ENCODE data around the gene CPM.

DNA sequence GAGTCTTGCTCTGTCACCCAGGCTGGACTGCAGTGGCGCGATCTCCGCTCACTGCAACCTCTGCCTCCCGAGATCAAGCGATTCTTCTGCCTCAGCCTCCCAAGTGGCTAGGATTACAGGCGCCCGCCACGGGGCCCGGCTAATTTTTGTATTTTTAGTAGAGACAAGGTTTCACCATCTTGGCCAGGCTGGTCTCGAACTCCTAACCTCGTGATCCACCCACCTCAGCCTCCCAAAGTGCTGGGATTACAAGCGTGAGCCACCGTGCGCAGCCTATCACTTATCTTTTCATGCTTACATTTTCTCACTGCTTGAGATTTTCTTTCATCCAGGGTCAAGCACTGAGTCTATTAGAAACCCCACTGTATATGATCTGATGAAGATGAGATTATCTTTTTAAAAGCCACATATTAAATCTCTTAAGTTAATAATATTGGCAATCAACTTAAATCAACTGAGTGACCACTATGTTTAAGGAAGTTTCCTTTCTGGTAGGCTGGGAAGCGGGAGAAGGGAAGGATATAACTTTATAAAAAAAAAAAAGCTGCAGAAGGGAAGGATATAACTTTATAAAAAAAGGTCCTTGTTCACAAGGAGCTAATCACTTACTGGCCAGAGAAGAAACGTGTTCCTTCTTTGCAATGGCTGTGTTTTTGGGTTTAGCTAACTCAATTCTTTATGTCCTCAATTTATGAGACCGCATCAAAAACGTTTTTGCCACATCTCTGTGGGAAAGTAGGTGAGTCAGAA, 126.3 kb downstream of the CPM start:
- TF ChIP-seq, protein P1, sequence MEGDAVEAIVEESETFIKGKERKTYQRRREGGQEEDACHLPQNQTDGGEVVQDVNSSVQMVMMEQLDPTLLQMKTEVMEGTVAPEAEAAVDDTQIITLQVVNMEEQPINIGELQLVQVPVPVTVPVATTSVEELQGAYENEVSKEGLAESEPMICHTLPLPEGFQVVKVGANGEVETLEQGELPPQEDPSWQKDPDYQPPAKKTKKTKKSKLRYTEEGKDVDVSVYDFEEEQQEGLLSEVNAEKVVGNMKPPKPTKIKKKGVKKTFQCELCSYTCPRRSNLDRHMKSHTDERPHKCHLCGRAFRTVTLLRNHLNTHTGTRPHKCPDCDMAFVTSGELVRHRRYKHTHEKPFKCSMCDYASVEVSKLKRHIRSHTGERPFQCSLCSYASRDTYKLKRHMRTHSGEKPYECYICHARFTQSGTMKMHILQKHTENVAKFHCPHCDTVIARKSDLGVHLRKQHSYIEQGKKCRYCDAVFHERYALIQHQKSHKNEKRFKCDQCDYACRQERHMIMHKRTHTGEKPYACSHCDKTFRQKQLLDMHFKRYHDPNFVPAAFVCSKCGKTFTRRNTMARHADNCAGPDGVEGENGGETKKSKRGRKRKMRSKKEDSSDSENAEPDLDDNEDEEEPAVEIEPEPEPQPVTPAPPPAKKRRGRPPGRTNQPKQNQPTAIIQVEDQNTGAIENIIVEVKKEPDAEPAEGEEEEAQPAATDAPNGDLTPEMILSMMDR (IDR thresholded peaks at IDR 0.05) = no peak
- TF ChIP-seq, protein P2, sequence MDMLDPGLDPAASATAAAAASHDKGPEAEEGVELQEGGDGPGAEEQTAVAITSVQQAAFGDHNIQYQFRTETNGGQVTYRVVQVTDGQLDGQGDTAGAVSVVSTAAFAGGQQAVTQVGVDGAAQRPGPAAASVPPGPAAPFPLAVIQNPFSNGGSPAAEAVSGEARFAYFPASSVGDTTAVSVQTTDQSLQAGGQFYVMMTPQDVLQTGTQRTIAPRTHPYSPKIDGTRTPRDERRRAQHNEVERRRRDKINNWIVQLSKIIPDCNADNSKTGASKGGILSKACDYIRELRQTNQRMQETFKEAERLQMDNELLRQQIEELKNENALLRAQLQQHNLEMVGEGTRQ (IDR thresholded peaks at IDR 0.05) = no peak
- no peak for TF ChIP-seq POLR2A (IDR thresholded peaks at IDR 0.05; ENCODE audit: low read length)
- no peak for TF ChIP-seq SMC3 (IDR thresholded peaks at IDR 0.05)
- TF ChIP-seq, protein P3, sequence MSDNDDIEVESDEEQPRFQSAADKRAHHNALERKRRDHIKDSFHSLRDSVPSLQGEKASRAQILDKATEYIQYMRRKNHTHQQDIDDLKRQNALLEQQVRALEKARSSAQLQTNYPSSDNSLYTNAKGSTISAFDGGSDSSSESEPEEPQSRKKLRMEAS (IDR thresholded peaks at IDR 0.05) = no peak
- TF ChIP-seq, protein P4, sequence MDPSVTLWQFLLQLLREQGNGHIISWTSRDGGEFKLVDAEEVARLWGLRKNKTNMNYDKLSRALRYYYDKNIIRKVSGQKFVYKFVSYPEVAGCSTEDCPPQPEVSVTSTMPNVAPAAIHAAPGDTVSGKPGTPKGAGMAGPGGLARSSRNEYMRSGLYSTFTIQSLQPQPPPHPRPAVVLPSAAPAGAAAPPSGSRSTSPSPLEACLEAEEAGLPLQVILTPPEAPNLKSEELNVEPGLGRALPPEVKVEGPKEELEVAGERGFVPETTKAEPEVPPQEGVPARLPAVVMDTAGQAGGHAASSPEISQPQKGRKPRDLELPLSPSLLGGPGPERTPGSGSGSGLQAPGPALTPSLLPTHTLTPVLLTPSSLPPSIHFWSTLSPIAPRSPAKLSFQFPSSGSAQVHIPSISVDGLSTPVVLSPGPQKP (IDR thresholded peaks at IDR 0.05; ENCODE audit: low read depth, low read length) = no peak
- no peak for TF ChIP-seq POLR2AphosphoS2 (conservative IDR thresholded peaks at IDR 0.05; ENCODE audit: low read length)
- no peak for TF ChIP-seq CBX2 (IDR thresholded peaks at IDR 0.05; ENCODE audit: borderline replicate concordance, low read depth)
- TF ChIP-seq TP53 (CRISPR knock-in tag; IDR thresholded peaks at IDR 0.05) = no peak
- no peak for TF ChIP-seq JUN (IDR thresholded peaks at IDR 0.05)
- no peak for TF ChIP-seq FOSB (CRISPR knock-in tag; IDR thresholded peaks at IDR 0.05)
- no peak for TF ChIP-seq CHD2 (IDR thresholded peaks at IDR 0.05; ENCODE audit: low read length, partially characterized antibody)
- no peak for TF ChIP-seq BHLHE40 (IDR thresholded peaks at IDR 0.05; ENCODE audit: low read depth, low read length)
- no peak for TF ChIP-seq NFE2L2 (conservative IDR thresholded peaks at IDR 0.05; ENCODE audit: low read length)

Data from A549 (cell line).